Fibroblast of villous mesenchyme (primary cell): ENCODE results near the gene TERB1. TPM values are rescaled to one million over a fixed set of nuclear protein-coding genes. Genes with fewer than 3 reads are reported as not detected.

Source experiments
- total RNA-seq: library from RNA; depleted of rRNA; stranded (reverse); fragments of >200 nt; gene quantifications from 2 replicates; pipeline ENCODE4 v1.2.3, GENCODE V29; 2012

TERB1 gene
- total RNA-seq, 1 donor: not detected

Other genes starting within 250 kb of the TERB1 start
- gene CKLF, start 249.0 kb downstream of the TERB1 start, total RNA-seq: 55.4 and 58.3 TPM in 2 replicates
- gene CMTM1, start 235.1 kb downstream of the TERB1 start, total RNA-seq: 2.3 and 3.9 TPM in 2 replicates
- not detected in 2 replicates for gene CMTM2, start 222.1 kb downstream of the TERB1 start, total RNA-seq
- gene CMTM3, start 196.9 kb downstream of the TERB1 start, total RNA-seq: 22.0 and 26.7 TPM in 2 replicates
- 20.7 and 22.5 TPM in 2 replicates for gene CMTM4, start 104.8 kb downstream of the TERB1 start, total RNA-seq
- 146 and 147 TPM in 2 replicates for gene DYNC1LI2, start 50.0 kb downstream of the TERB1 start, total RNA-seq
- gene NAE1, start 29.4 kb upstream of the TERB1 start, total RNA-seq: 67.6 and 91.1 TPM in 2 replicates
- not detected in 2 replicates for gene CA7, start 42.8 kb upstream of the TERB1 start, total RNA-seq
- gene PDP2, start 78.9 kb upstream of the TERB1 start, total RNA-seq: 17.4 and 25.9 TPM in 2 replicates
- gene CDH16, start 117.3 kb upstream of the TERB1 start, total RNA-seq: not detected in 2 replicates
- 12.5 and 15.1 TPM in 2 replicates for gene RRAD, start 124.0 kb upstream of the TERB1 start, total RNA-seq
- 133 and 136 TPM in 2 replicates for gene CIAO2B, start 132.8 kb upstream of the TERB1 start, total RNA-seq
- gene CES2, start 133.9 kb upstream of the TERB1 start, total RNA-seq: 38.9 and 41.9 TPM in 2 replicates
- gene CES3, start 159.7 kb upstream of the TERB1 start, total RNA-seq: 0.32 TPM in 1 of 2 replicates, not detected in the other
- gene CES4A, start 187.0 kb upstream of the TERB1 start, total RNA-seq: 1.9 and 4.3 TPM in 2 replicates
- 71.8 and 91.5 TPM in 2 replicates for gene CBFB, start 227.6 kb upstream of the TERB1 start, total RNA-seq